Measurements from ENCODE around the gene ACVR1C. TPM values are rescaled to one million over a fixed set of nuclear protein-coding genes. Genes with fewer than 3 reads are reported as not detected.
A peak's percentile ranks its signal among the peaks of the same experiment; 100 is the strongest.

The ACVR1C gene
- total RNA-seq, 1 donor = 0.43 TPM

GRCh38 chr2:157479081-157480027 is 149.3 kb downstream of the ACVR1C start:
- no peak overlapping the region for H3K4me3 ChIP-seq (ENCODE audit: low read depth, low read length)
- TF ChIP-seq CTCF (IDR thresholded peaks at IDR 0.05; ENCODE audit: insufficient read depth, low read depth, low read length) = no peak
- no peak for DNase-seq (ENCODE audit: low read depth)

GRCh38 chr2:157477919-157478318 is 150.7 kb downstream of the ACVR1C start:
- TF ChIP-seq CTCF (IDR thresholded peaks at IDR 0.05; ENCODE audit: insufficient read depth, low read depth, low read length) = no peak
- no peak for DNase-seq (ENCODE audit: low read depth)
- no peak overlapping the region for H3K4me3 ChIP-seq (ENCODE audit: low read depth, low read length)

GRCh38 chr2:157476953-157477709 is 151.5 kb downstream of the ACVR1C start:
- DNase-seq (ENCODE audit: low read depth) = peak; percentile 8
- no peak overlapping the region for H3K4me3 ChIP-seq (ENCODE audit: low read depth, low read length)
- TF ChIP-seq CTCF (IDR thresholded peaks at IDR 0.05; ENCODE audit: insufficient read depth, low read depth, low read length) = no peak

Other genes starting within 250 kb of the ACVR1C start
- gene CYTIP, start 184.8 kb downstream of the ACVR1C start, total RNA-seq = under 0.01 and 0.43 TPM in 2 replicates
- 38.7 and 44.9 TPM in 2 replicates for gene ACVR1, start 247.5 kb upstream of the ACVR1C start, total RNA-seq

All from fibroblast of villous mesenchyme (primary cell).